H1 (cell line): ENCODE data around the gene RPL32. TPM values are rescaled to one million over a fixed set of nuclear protein-coding genes. Genes with fewer than 3 reads are reported as not detected.

Experiments used
- CTCF ChIA-PET: fragments of 300-600 bp; sonication (Branson Sonifier 250); formaldehyde crosslinking; loops from one replicate; lab custom pipeline; 2021; ENCODE audit not compliant: partially characterized antibody; lab: Charles Lee
- POLR2A ChIA-PET: fragments of 300-600 bp; sonication (Branson Sonifier 250); formaldehyde crosslinking; loops from one replicate; lab custom pipeline; 2021; ENCODE audit warnings: inconsistent platforms; ENCODE audit not compliant: partially characterized antibody; lab: Charles Lee
- DNase-seq, 2 experiments: peaks; one replicate each; pipeline versions ENCODE4 v3.0.0 to v3.0.0-alpha.2; 2010 to 2022; ENCODE audit warnings: low spot score in 2 of 2, low read depth in 1 of 2, mixed read lengths in 1 of 2
- FAIRE-seq: peaks from 2 replicates; lab custom pipeline; 2011; peaks lifted over from hg19 to GRCh38; lab: Jason Lieb, UNC
- H2AFZ ChIP-seq: 2 replicates; pipeline ENCODE4 v1.8.1; 2012; ENCODE audit warnings: low read length, inconsistent platforms
- H2AK5ac ChIP-seq: 2 replicates; pipeline ENCODE4 v1.6.1; 2013; ENCODE audit warnings: low read depth, low read length
- H2BK120ac ChIP-seq: replicated peaks from 2 replicates; pipeline ENCODE3; 2013; ENCODE audit warnings: low read depth, low read length, inconsistent platforms
- H2BK12ac ChIP-seq: 2 replicates; pipeline ENCODE4 v1.6.1; 2013; ENCODE audit warnings: low read depth, low read length
- H2BK15ac ChIP-seq: 2 replicates; pipeline ENCODE4 v1.6.1; 2013; ENCODE audit warnings: low read length
- H2BK20ac ChIP-seq: 2 replicates; pipeline ENCODE4 v1.6.1; 2013; ENCODE audit warnings: low read length
- H2BK5ac ChIP-seq: 2 replicates; pipeline ENCODE4 v1.6.1; 2013; ENCODE audit warnings: low read depth, low read length
- H3K14ac ChIP-seq: 2 replicates; pipeline ENCODE4 v1.6.1; 2013; ENCODE audit warnings: inconsistent platforms; ENCODE audit not compliant: insufficient read length
- H3K18ac ChIP-seq: 2 replicates; pipeline ENCODE4 v1.6.1; 2013; ENCODE audit warnings: low read length; ENCODE audit errors: extremely low read depth
- H3K23ac ChIP-seq: 2 replicates; pipeline ENCODE4 v1.6.1; 2013; ENCODE audit warnings: inconsistent platforms; ENCODE audit not compliant: insufficient read length
- H3K23me2 ChIP-seq: 2 replicates; pipeline ENCODE4 v1.6.1; 2013; ENCODE audit warnings: low read depth, low read length
- H3K27ac ChIP-seq: 2 replicates; pipeline ENCODE4 v1.6.1; 2011; ENCODE audit warnings: low read depth, low read length, inconsistent platforms
- H3K27me3 ChIP-seq, 4 experiments: replicated peaks in 1 of 4; 1 replicate in 1 of 4; 2 replicates in 3 of 4; pipeline versions ENCODE4 v1.6.1 to v1.8.1; 2011 to 2013; ENCODE audit warnings: low read length in 3 of 4, mild to moderate bottlenecking in 3 of 4, inconsistent platforms in 2 of 4, mixed read lengths in 2 of 4, moderate library complexity in 1 of 4; ENCODE audit not compliant: control insufficient read depth in 3 of 4, insufficient read depth in 3 of 4; ENCODE audit errors: extremely low read depth in 1 of 4
- H3K36me3 ChIP-seq, 4 experiments: 2 replicates each; pipeline versions ENCODE4 v1.6.1 to v1.8.1; 2011 to 2013; ENCODE audit warnings: mild to moderate bottlenecking in 4 of 4, low read length in 3 of 4, moderate library complexity in 2 of 4, control low read depth in 1 of 4, inconsistent platforms in 1 of 4; ENCODE audit not compliant: insufficient read depth in 4 of 4, control insufficient read depth in 2 of 4
- H3K4ac ChIP-seq: replicated peaks from 2 replicates; pipeline ENCODE3; 2013; ENCODE audit warnings: low read length, low read depth, mixed read lengths, inconsistent platforms; ENCODE audit not compliant: insufficient read length
- H3K4me1 ChIP-seq, 4 experiments: replicated peaks in 1 of 4; 1 replicate in 1 of 4; 2 replicates in 3 of 4; pipeline versions ENCODE4 v1.6.1 to v1.8.1; 2011 to 2013; ENCODE audit warnings: low read length in 3 of 4, inconsistent platforms in 2 of 4, mixed read lengths in 1 of 4; ENCODE audit not compliant: insufficient read depth in 4 of 4, control insufficient read depth in 3 of 4
- H3K4me2 ChIP-seq, 2 experiments: 2 replicates each; pipeline versions ENCODE4 v1.6.1 to v1.8.1; 2011 to 2013; ENCODE audit warnings: low read depth in 2 of 2, low read length in 2 of 2, control low read depth in 1 of 2, inconsistent platforms in 1 of 2, mild to moderate bottlenecking in 1 of 2; ENCODE audit not compliant: insufficient read depth in 1 of 2
- H3K4me3 ChIP-seq, 4 experiments: fragments of 200-600, 300-600 bp in 1 of 4; sonication (generic), shearing (Covaris generic), sonication (Bioruptor Twin) in 1 of 4; 2 replicates each; pipeline versions ENCODE4 v1.5.1 to v1.8.1; 2011 to 2016; ENCODE audit warnings: low read length in 4 of 4, low read depth in 3 of 4, control low read depth in 2 of 4, inconsistent platforms in 2 of 4, mild to moderate bottlenecking in 2 of 4, mixed read lengths in 1 of 4, moderate library complexity in 1 of 4; ENCODE audit not compliant: insufficient read depth in 2 of 4; ENCODE audit errors: extremely low read depth in 1 of 4
- H3K56ac ChIP-seq: replicated peaks from 2 replicates; pipeline ENCODE3; 2013; ENCODE audit warnings: low read depth, mild to moderate bottlenecking, mixed read lengths, low read length, inconsistent platforms; ENCODE audit not compliant: insufficient read length
- H3K79me1 ChIP-seq: 2 replicates; pipeline ENCODE4 v1.6.1; 2013; ENCODE audit warnings: low read depth, low read length, control low read depth
- H3K79me2 ChIP-seq, 2 experiments: 2 replicates each; pipeline versions ENCODE4 v1.6.1 to v1.8.1; 2012 to 2013; ENCODE audit warnings: low read length in 2 of 2, mild to moderate bottlenecking in 2 of 2, inconsistent platforms in 1 of 2; ENCODE audit not compliant: insufficient read depth in 2 of 2, control insufficient read depth in 1 of 2
- H3K9ac ChIP-seq, 4 experiments: replicated peaks in 1 of 4; 1 replicate in 1 of 4; 2 replicates in 3 of 4; pipeline versions ENCODE4 v1.6.1 to v1.8.1; 2011 to 2013; ENCODE audit warnings: low read depth in 3 of 4, low read length in 3 of 4, control low read depth in 2 of 4, mild to moderate bottlenecking in 2 of 4, moderate library complexity in 2 of 4, inconsistent platforms in 1 of 4; ENCODE audit errors: extremely low read depth in 1 of 4
- H3K9me3 ChIP-seq, 2 experiments: 2 replicates each; pipeline versions ENCODE4 v1.6.1 to v1.8.1; 2012 to 2013; ENCODE audit warnings: mild to moderate bottlenecking in 2 of 2, moderate library complexity in 2 of 2, control low read depth in 1 of 2, inconsistent platforms in 1 of 2, low read depth in 1 of 2, low read length in 1 of 2, mixed read lengths in 1 of 2; ENCODE audit not compliant: insufficient read depth in 2 of 2
- H4K20me1 ChIP-seq, 2 experiments: replicated peaks in 1 of 2; 2 replicates each; pipeline versions ENCODE3 to v1.8.1; 2011 to 2013; ENCODE audit warnings: inconsistent platforms in 2 of 2, low read length in 2 of 2, mild to moderate bottlenecking in 1 of 2; ENCODE audit not compliant: insufficient read depth in 2 of 2, control insufficient read depth in 1 of 2
- H4K5ac ChIP-seq: 2 replicates; pipeline ENCODE4 v1.6.1; 2013; ENCODE audit warnings: low read length, low read depth, mixed read lengths, inconsistent platforms; ENCODE audit not compliant: insufficient read length
- H4K8ac ChIP-seq: 2 replicates; pipeline ENCODE4 v1.8.0; 2013; ENCODE audit warnings: mild to moderate bottlenecking, moderate library complexity, low read length, inconsistent platforms; ENCODE audit not compliant: insufficient read depth; ENCODE audit errors: extremely low read depth
- H4K91ac ChIP-seq: replicated peaks from 2 replicates; pipeline ENCODE3; 2013; ENCODE audit warnings: low read length, mixed read lengths, inconsistent platforms; ENCODE audit not compliant: insufficient read length
- CBX8 ChIP-seq: fragments of 300-800, 300-1000 bp; sonication (generic); IDR thresholded peaks from 2 replicates; pipeline ENCODE4 v1.7.1; 2016; ENCODE audit warnings: low read depth, low read length, borderline replicate concordance
- KDM5A ChIP-seq: fragments of 200-600 bp; IDR thresholded peaks from 2 replicates; pipeline ENCODE4 v1.7.1; 2012; ENCODE audit warnings: mild to moderate bottlenecking, low read length, inconsistent platforms, mixed read lengths
- MAFK ChIP-seq: IDR thresholded peaks from 2 replicates; pipeline ENCODE4 v1.6.1; 2012; ENCODE audit warnings: low read depth, mild to moderate bottlenecking, improper control_type of control experiment, low read length
- POLR2A ChIP-seq, 2 experiments: IDR thresholded peaks; 1 replicate in 1 of 2; 2 replicates in 1 of 2; pipeline ENCODE4 v1.6.1; 2011; ENCODE audit warnings: low read depth in 2 of 2, low read length in 2 of 2, mild to moderate bottlenecking in 2 of 2; ENCODE audit errors: control extremely low read depth in 1 of 2
- RAD21 ChIP-seq, 2 experiments: IDR thresholded peaks in 1 of 2; conservative IDR thresholded peaks in 1 of 2; 2 replicates each; pipeline ENCODE4 v1.6.1; 2011; ENCODE audit warnings: low read depth in 2 of 2, low read length in 2 of 2, improper control_type of control experiment in 1 of 2, inconsistent platforms in 1 of 2, mild to moderate bottlenecking in 1 of 2, moderate library complexity in 1 of 2
- SAP30 ChIP-seq: fragments of 300-600 bp; sonication (generic); IDR thresholded peaks from 2 replicates; pipeline ENCODE4 v1.7.1; 2012; ENCODE audit warnings: low read length, moderate library complexity, mild to moderate bottlenecking, inconsistent platforms; ENCODE audit not compliant: insufficient read depth, insufficient replicate concordance
- TBP ChIP-seq: IDR thresholded peaks from 2 replicates; pipeline ENCODE4 v1.6.1; 2011; ENCODE audit warnings: low read depth, low read length, improper control_type of control experiment
- WGBS, 2 experiments: shearing (Covaris generic) in 1 of 2; methylation state at CpG; one replicate each; pipeline versions ENCODE4 v1.1.6 to v1.1.7; 2013 to 2015; ENCODE audit warnings: low lambda C conversion rate in 2 of 2, mixed read lengths in 2 of 2, inconsistent platforms in 1 of 2, low coverage in 1 of 2, missing lambda C conversion rate in 1 of 2; ENCODE audit not compliant: insufficient replicate concordance in 2 of 2, insufficient coverage in 1 of 2, insufficient read length in 1 of 2; ENCODE audit errors: extremely low coverage in 1 of 2, missing lambda C conversion rate in 1 of 2; 5-methylcytosine and 5-hydroxymethylcytosine counted together
- polyA plus RNA-seq, 7 experiments: library from polyadenylated mRNA; depleted of rRNA in 3 of 7; stranded (reverse) in 5 of 7; unstranded in 2 of 7; fragments of >200 nt in 5 of 7; fragments of 200-250 nt in 2 of 7; gene quantifications; 1 replicate in 5 of 7; 2 replicates in 1 of 7; 4 replicates in 1 of 7; pipeline versions ENCODE4 v1.2.1 to v1.2.3, GENCODE V29; 2011 to 2013; ENCODE audit warnings: missing spikeins in 2 of 7, mixed read lengths in 2 of 7
- total RNA-seq: library from RNA; stranded (reverse); fragmentation: NEBNext Ultra II Directional; extraction: Animal tissue kit (Norgen Biotek cat#: 25700); gene quantifications from 2 replicates; pipeline ENCODE4 v1.2.1, GENCODE V29; 2021
- TF ChIP-seq, protein P1 (sequence below), 3 experiments: IDR thresholded peaks; 1 replicate in 2 of 3; 2 replicates in 1 of 3; pipeline versions ENCODE4 v1.5.1 to v1.6.1; 2011; ENCODE audit warnings: low read length in 3 of 3, mild to moderate bottlenecking in 3 of 3, inconsistent platforms in 2 of 3, low read depth in 1 of 3, moderate library complexity in 1 of 3; ENCODE audit not compliant: insufficient read depth in 1 of 3; ENCODE audit errors: control extremely low read depth in 1 of 3

RPL32 gene
- total and polyA plus RNA-seq, 2 of the 8 experiments (the other 6 are each of a cell fraction or from before 2014, with no cell fraction given), result 1,443 to 2,043 TPM

- H3K4me1 ChIP-seq, result peaks cover 0 to 10% (median 4%) of the 10 kb centered on the region in 4 experiments; a peak in 4 of 7 replicates
- no peaks in the 10 kb centered on the region for H3K79me2 ChIP-seq
- no peaks in the 10 kb centered on the region for H3K79me1 ChIP-seq
- no peak overlapping the region for H3K14ac ChIP-seq
- no peak overlapping the region for H4K5ac ChIP-seq
- no peak overlapping the region for H4K8ac ChIP-seq
- H3K9me3 ChIP-seq, result no peaks in the 10 kb centered on the region
- no peak overlapping the region for H4K91ac ChIP-seq
- FAIRE-seq (no peak), DNase-seq (no peak)
- ChIA-PET POLR2A (interaction anchor here (0.7 to 28.5 kb wide), 7 partner anchors 4 to 78 kb away, joined by 3 to 661 read pairs (median 30); partner anchors contain the start of genes CAND2 and RPL32), CTCF (interaction anchor here (0.6 to 6.5 kb wide), 22 partner anchors 10 to 1557 kb away, joined by 3 to 83 read pairs (median 4); partner anchors contain the start of gene RPL32)
- no peak overlapping the region for H2BK120ac ChIP-seq
- peak overlapping the region; percentile 40; the same call in 1 of the 2 replicates for H2BK5ac ChIP-seq
- H2AFZ ChIP-seq, result no peak overlapping the region
- no peak overlapping the region for H3K27ac ChIP-seq
- H2BK20ac ChIP-seq, result no peak overlapping the region; the same call in 1 of the 2 replicates
- no peak overlapping the region for H3K4ac ChIP-seq
- peaks cover 0 to 11% of the 10 kb centered on the region in 2 experiments for H4K20me1 ChIP-seq
- WGBS, 2 experiments, result 91% methylated on average over 17 of the region's 17 CpGs; no CpG with 5 or more reads in 1 of the 2 experiments
- no peaks in the 10 kb centered on the region for H3K23me2 ChIP-seq
- no peak overlapping the region for H3K56ac ChIP-seq
- no peak overlapping the region for H3K4me3 ChIP-seq
- H3K9ac ChIP-seq, result no peak overlapping the region
- H3K18ac ChIP-seq, result no peak overlapping the region
- H2AK5ac ChIP-seq, result no peak overlapping the region
- no peak overlapping the region for H3K4me2 ChIP-seq
- no peak overlapping the region for H3K23ac ChIP-seq
- 0 out of 2 replicates have a peak overlapping the region, but pooled peaks have one; percentile 44 for H2BK12ac ChIP-seq
- H2BK15ac ChIP-seq, result no peak overlapping the region
- H3K27me3 ChIP-seq, result no peaks in the 10 kb centered on the region
- H3K36me3 ChIP-seq, result peaks cover 21 to 43% (median 26%) of the 10 kb centered on the region in 4 experiments
- TF ChIP-seq TBP, result no peak
- peak; percentile 35 to 50; a peak in 3 of 4 replicates for TF ChIP-seq RAD21 (IDR thresholded peaks at IDR 0.05 in 1 of 2, conservative IDR thresholded peaks at IDR 0.05 in 1 of 2; ENCODE audit: low read depth in 2 of 2, low read length in 2 of 2)
- TF ChIP-seq, protein P1, sequence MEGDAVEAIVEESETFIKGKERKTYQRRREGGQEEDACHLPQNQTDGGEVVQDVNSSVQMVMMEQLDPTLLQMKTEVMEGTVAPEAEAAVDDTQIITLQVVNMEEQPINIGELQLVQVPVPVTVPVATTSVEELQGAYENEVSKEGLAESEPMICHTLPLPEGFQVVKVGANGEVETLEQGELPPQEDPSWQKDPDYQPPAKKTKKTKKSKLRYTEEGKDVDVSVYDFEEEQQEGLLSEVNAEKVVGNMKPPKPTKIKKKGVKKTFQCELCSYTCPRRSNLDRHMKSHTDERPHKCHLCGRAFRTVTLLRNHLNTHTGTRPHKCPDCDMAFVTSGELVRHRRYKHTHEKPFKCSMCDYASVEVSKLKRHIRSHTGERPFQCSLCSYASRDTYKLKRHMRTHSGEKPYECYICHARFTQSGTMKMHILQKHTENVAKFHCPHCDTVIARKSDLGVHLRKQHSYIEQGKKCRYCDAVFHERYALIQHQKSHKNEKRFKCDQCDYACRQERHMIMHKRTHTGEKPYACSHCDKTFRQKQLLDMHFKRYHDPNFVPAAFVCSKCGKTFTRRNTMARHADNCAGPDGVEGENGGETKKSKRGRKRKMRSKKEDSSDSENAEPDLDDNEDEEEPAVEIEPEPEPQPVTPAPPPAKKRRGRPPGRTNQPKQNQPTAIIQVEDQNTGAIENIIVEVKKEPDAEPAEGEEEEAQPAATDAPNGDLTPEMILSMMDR (IDR thresholded peaks at IDR 0.05; ENCODE audit: control extremely low read depth in 1 of 3, insufficient read depth in 1 of 3, low read depth in 1 of 3, low read length in 3 of 3), result peak in 2 of 3 experiments; percentile 13 to 37; a peak in 3 of 4 replicates
- TF ChIP-seq KDM5A, result no peak
- TF ChIP-seq POLR2A (IDR thresholded peaks at IDR 0.05; ENCODE audit: control extremely low read depth in 1 of 2, low read depth in 2 of 2, low read length in 2 of 2), result peak in 1 of 2 experiments; percentile 19; a peak in 1 of 3 replicates
- TF ChIP-seq MAFK, result no peak
- no peak for TF ChIP-seq CBX8
- no peak for TF ChIP-seq SAP30
These were observed 11.2 kb downstream of the RPL32 start for GRCh38 chr3:12829886-12830784.
